OCI-LY7 (cell line): ENCODE measurements around the gene APH1B. TPM values are rescaled to one million over a fixed set of nuclear protein-coding genes. Genes with fewer than 3 reads are reported as not detected.
A peak's percentile ranks its signal among the peaks of the same experiment; 100 is the strongest.

Source experiments
- BruUV-seq: library from RNA; stranded (reverse); fragments of 400-500 nt; replicated peaks from 2 replicates; lab custom pipeline; 2021; lab: Mats Ljungman, UMichigan
- CTCF ChIA-PET: fragments of 300-600 bp; sonication (Branson Sonifier 250); formaldehyde crosslinking; loops from one replicate; lab custom pipeline; 2022; ENCODE audit warnings: antibody characterized with exemption; ENCODE audit not compliant: unreplicated experiment; lab: Charles Lee
- POLR2A ChIA-PET: fragments of 300-600 bp; sonication (Branson Sonifier 250); formaldehyde crosslinking; loops from one replicate; lab custom pipeline; 2022; ENCODE audit warnings: antibody characterized with exemption; lab: Charles Lee
- DNase-seq: peaks from one replicate; pipeline ENCODE4 v3.0.0-alpha.2; 2015; ENCODE audit warnings: low spot score
- H2AFZ ChIP-seq: fragments of 200-600 bp; sonication (generic), shearing (Covaris generic); 2 replicates; pipeline ENCODE4 v1.6.1; 2014; ENCODE audit warnings: mild to moderate bottlenecking, antibody characterized with exemption, low read length, moderate library complexity
- H3K27ac ChIP-seq: fragments of 200-600 bp; sonication (generic); 2 replicates; pipeline ENCODE4 v1.5.1; 2014; ENCODE audit warnings: mixed run types, low read depth, mild to moderate bottlenecking, moderate library complexity, low read length, inconsistent platforms; ENCODE audit not compliant: poor library complexity, severe bottlenecking
- H3K36me3 ChIP-seq: fragments of 200-600 bp; sonication (generic); 2 replicates; pipeline ENCODE4 v1.6.1; 2014; ENCODE audit warnings: mild to moderate bottlenecking, antibody characterized with exemption, low read length, moderate library complexity, mixed read lengths; ENCODE audit not compliant: insufficient read depth
- H3K4me1 ChIP-seq: fragments of 200-600 bp; sonication (generic); 2 replicates; pipeline ENCODE4 v1.5.1; 2014; ENCODE audit warnings: mild to moderate bottlenecking, low read length; ENCODE audit not compliant: insufficient read depth, poor library complexity, severe bottlenecking
- H3K4me2 ChIP-seq: fragments of 200-600 bp; sonication (generic); 2 replicates; pipeline ENCODE4 v1.6.1; 2014; ENCODE audit warnings: mild to moderate bottlenecking, low read length
- H3K4me3 ChIP-seq: fragments of 200-600 bp; sonication (generic); 2 replicates; pipeline ENCODE4 v1.5.1; 2014; ENCODE audit warnings: mild to moderate bottlenecking, low read depth, low read length; ENCODE audit not compliant: poor library complexity, severe bottlenecking
- H3K79me2 ChIP-seq: fragments of 200-600 bp; sonication (generic); 2 replicates; pipeline ENCODE4 v1.6.1; 2016; ENCODE audit warnings: low read depth, mild to moderate bottlenecking, low read length, moderate library complexity, mixed read lengths; ENCODE audit not compliant: insufficient read depth
- H3K9me2 ChIP-seq: fragments of 200-600 bp; sonication (generic); 2 replicates; pipeline ENCODE4 v1.6.1; 2016; ENCODE audit warnings: mild to moderate bottlenecking, low read length, mixed read lengths; ENCODE audit not compliant: insufficient read depth
- H3K9me3 ChIP-seq: fragments of 200-600 bp; sonication (generic); 2 replicates; pipeline ENCODE4 v1.6.1; 2014; ENCODE audit warnings: mild to moderate bottlenecking, mixed run types, low read length, mixed read lengths
- H4K20me1 ChIP-seq: fragments of 200-600 bp; sonication (generic); 2 replicates; pipeline ENCODE4 v1.6.1; 2014; ENCODE audit warnings: mild to moderate bottlenecking, antibody characterized with exemption, low read length, moderate library complexity, mixed read lengths; ENCODE audit not compliant: insufficient read depth
- CTCF ChIP-seq: fragments of 200-600 bp; sonication (generic); conservative IDR thresholded peaks from 2 replicates; pipeline ENCODE4 v1.5.1; 2014; ENCODE audit warnings: mild to moderate bottlenecking, antibody characterized with exemption, low read length, moderate library complexity, mixed read lengths
- EZH2phosphoT487 ChIP-seq: fragments of 200-600 bp; sonication (generic); IDR thresholded peaks from 2 replicates; pipeline ENCODE4 v1.6.1; 2018; ENCODE audit warnings: low read depth, borderline replicate concordance, mild to moderate bottlenecking, mixed run types, antibody characterized with exemption, low read length, moderate library complexity, mixed read lengths
- intact Hi-C: fragments of 100-400 bp; cut with micrococcal nuclease; formaldehyde crosslinking; loops from one replicate; pipeline ENCODE4 v1.10.0; 2022; ENCODE audit not compliant: unreplicated experiment
- total RNA-seq, 2 experiments: library from RNA; depleted of rRNA in 1 of 2; stranded (reverse); fragments of >200 nt in 1 of 2; shearing (Covaris generic) in 1 of 2; gene quantifications; 2 replicates each; pipeline ENCODE4 v1.2.3, GENCODE V29; 2014 to 2022

APH1B gene
- total RNA-seq, 2 experiments from 2014 or later, result 8.3 to 24.1 TPM

DNA sequence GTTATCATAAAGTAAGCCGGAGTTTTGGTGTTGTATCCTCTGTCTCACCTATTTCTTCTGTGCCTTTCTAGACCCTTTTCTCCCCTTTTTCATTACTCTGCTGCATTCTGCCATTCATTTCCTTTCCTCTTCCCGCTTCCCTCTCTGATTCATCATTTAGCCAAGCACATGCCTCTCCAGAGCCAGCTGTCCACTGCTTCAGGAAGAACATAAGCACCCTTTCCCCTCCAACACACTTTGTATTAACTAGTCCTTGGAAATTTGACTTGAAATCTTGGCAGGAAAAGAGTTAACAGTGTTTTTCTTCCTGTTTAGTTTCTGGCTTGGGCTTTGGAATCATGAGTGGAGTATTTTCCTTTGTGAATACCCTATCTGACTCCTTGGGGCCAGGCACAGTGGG lies 9.7 kb downstream of the APH1B start:
- POLR2A ChIA-PET, result no interaction called here

DNA sequence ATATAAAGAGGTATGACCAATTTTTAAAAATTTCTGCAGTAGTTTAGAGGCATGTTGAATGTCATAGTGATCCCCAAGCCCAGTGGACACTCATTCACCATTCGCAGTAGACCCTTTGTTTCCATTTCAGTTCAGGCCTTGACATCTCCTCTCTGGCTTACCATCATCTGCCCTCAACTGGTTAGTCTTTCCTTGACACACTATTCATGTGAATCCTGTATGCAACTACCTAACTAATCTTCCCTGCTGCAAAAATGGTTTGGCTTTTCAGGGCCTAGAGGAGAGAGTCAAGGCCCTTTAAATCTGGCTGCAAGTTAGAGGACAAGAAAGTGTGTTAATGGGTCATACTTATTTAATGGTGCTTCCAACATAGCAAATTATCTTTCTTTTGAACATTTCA lies 10.9 kb downstream of the APH1B start:
- no peak for DNase-seq
- Histone ChIP-seq H3K9me3 (no peaks in the 10 kb centered on the region), H3K4me2 (no peak overlapping the region), H3K4me1 (no peaks in the 10 kb centered on the region), H3K4me3 (no peak overlapping the region), H4K20me1 (no peaks in the 10 kb centered on the region), H2AFZ (no peak overlapping the region), H3K27ac (no peak overlapping the region), H3K79me2 (no peaks in the 10 kb centered on the region), H3K9me2 (no peaks in the 10 kb centered on the region), H3K36me3 (no peaks in the 10 kb centered on the region)
- no TSS peak for BruUV-seq
- ChIA-PET CTCF (no interaction called here), POLR2A (interaction anchor here (1.0 kb wide), 1 partner anchor 9 kb away, joined by 3 read pairs; no protein-coding TSS in a partner anchor)
- intact Hi-C loops, result loop anchor here (5.0 kb wide), 1 partner anchor 119 kb away; no protein-coding TSS in a partner anchor
- no peak for TF ChIP-seq EZH2phosphoT487
- TF ChIP-seq CTCF, result no peak

More for the DNA sequence above, 9.7 kb downstream of the APH1B start:
- H3K4me1 ChIP-seq, result no peaks in the 10 kb centered on the region
- H4K20me1 ChIP-seq, result no peaks in the 10 kb centered on the region
- no peaks in the 10 kb centered on the region for H3K36me3 ChIP-seq
- DNase-seq, result no peak
- H3K27ac ChIP-seq, result no peak overlapping the region
- CTCF ChIA-PET, result no interaction called here
- no peak overlapping the region for H3K4me2 ChIP-seq
- H3K79me2 ChIP-seq, result no peaks in the 10 kb centered on the region
- intact Hi-C loops, result loop anchor here (5.0 kb wide), 1 partner anchor 120 kb away; no protein-coding TSS in a partner anchor
- H3K9me3 ChIP-seq, result no peaks in the 10 kb centered on the region
- BruUV-seq, result no TSS peak
- no peak overlapping the region for H3K4me3 ChIP-seq
- TF ChIP-seq CTCF, result no peak
- TF ChIP-seq EZH2phosphoT487, result no peak
- no peaks in the 10 kb centered on the region for H3K9me2 ChIP-seq
- no peak overlapping the region for H2AFZ ChIP-seq

DNA sequence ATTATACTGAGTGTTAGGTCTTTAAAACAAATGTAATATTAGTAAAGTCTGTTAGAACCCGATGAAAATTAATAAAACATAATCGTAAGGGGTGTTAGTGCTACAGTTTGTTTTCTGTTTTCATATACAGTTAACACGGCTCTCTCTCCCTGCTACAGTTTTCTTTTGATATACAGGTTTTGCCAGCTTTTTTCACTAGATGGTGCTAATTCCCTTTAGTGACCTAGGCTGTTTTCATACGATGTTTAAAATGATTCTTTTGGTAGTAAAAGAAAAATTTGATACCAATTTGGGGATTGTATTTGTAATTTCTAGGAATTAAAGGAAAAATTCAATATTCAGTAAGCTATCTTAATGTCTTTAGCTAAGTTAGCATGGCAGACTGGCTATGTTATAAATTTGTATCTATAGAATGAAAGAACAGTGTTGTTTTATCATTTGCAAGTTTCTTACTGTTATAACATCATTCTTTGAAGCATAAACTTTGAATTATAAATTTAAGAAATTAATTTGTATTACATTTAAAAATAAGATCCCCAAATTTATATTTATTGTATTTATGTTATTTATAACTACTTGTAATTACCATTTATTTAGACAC lies 11.5 kb downstream of the APH1B start:
- no peaks in the 10 kb centered on the region for H3K4me1 ChIP-seq
- DNase-seq, result peak; percentile 59
- H3K79me2 ChIP-seq, result no peaks in the 10 kb centered on the region
- H4K20me1 ChIP-seq, result no peaks in the 10 kb centered on the region
- H3K27ac ChIP-seq, result no peak overlapping the region
- no peak overlapping the region for H3K4me2 ChIP-seq
- ChIA-PET CTCF (no interaction called here), POLR2A (interaction anchor here (1.0 kb wide), 1 partner anchor 9 kb away, joined by 3 read pairs; no protein-coding TSS in a partner anchor)
- no peak overlapping the region for H2AFZ ChIP-seq
- H3K9me3 ChIP-seq, result no peaks in the 10 kb centered on the region
- H3K9me2 ChIP-seq, result no peaks in the 10 kb centered on the region
- TF ChIP-seq CTCF, result peak; percentile 94
- no peak for TF ChIP-seq EZH2phosphoT487
- no peak overlapping the region for H3K4me3 ChIP-seq
- intact Hi-C loops, result loop anchor here (5.0 kb wide), 1 partner anchor 118 kb away; no protein-coding TSS in a partner anchor
- H3K36me3 ChIP-seq, result no peaks in the 10 kb centered on the region
- no TSS peak for BruUV-seq
